GM19455 (cell line): ENCODE data around the gene PACSIN1.

Experiments
- ATAC-seq: cut with Tn5 transposase; IDR thresholded peaks from one replicate; pipeline ENCODE4 v1.9.1; 2021; ENCODE audit not compliant: unreplicated experiment

The PACSIN1 gene

DNA sequence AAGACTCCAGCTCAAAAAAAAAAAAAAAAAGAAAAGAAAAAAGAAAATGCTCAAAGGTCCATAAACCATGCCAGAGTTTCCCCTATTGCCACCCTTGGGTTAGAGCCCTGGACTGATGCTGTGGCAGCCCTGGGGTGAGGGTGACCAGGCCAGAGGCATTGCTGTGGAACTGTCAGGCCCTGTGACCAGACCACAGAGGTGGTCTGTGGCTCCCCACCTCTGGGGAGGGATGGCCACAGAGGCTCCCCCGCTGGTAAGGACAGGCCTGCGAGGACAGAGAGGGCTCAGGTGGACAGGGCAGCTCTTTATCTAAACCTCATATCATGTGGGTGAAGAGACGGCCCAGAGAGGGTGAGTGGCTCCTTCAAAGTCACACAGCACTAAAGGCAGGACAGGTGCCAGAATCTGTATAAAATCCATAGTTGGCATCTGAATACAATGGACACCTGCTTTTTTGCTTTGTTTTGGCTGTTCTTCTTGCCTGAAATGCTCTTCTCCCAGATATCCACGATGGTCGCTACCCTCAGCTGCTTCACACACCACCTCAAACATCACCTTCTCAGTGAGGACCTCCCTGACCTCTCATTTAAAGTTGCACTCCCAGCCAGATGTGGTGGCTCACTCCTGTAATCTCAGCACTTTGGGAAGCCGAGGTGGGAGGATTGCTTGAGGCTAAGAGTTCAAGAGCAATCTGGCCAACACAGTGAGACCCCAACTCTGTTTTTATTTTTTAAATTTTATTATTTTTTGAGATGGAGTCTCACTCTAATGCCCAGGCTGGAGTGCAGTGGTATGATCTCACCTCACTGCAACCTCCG is 112.8 kb downstream of the PACSIN1 start:
- no peak for ATAC-seq

DNA sequence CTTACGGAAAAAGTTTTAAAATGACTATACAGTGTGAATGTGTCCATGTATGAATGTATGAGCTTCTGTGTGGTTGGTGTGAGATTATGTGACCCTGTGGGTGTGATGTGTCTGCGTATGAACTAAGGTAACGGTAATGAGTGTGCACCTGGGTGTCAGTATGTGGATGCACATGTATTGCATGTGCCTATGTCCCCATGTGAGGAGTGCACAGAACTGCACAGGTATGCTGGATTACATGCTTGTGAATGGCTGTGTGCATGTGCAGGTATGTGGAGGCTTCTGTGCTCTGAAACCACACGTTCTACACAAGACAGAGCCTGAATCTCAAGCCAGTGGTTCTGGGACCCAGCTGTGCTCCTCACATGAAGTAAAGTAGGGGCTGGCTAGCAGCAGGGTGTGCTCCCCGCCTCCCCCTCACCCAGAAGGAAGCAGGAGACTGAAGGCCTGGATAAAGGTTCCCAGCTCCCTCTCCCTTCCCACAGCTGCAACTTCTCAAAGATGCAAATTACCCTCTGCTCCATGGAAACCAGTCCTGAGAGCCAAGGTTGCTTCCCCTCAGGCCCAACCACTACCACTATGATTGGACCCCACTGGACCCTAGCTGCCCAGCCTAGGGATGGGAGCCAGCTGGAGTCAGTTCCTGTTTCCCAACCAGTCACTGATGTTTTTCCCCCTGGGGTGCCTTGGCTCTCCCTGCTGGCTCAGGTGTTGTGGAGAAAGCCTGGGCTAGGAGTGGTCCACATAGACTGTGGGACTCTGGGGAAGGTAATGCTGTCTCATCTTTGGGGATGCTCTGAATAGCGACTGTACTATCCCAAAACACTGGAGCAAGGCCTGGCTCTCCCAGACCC is 115.1 kb downstream of the PACSIN1 start:
- ATAC-seq: no peak

DNA sequence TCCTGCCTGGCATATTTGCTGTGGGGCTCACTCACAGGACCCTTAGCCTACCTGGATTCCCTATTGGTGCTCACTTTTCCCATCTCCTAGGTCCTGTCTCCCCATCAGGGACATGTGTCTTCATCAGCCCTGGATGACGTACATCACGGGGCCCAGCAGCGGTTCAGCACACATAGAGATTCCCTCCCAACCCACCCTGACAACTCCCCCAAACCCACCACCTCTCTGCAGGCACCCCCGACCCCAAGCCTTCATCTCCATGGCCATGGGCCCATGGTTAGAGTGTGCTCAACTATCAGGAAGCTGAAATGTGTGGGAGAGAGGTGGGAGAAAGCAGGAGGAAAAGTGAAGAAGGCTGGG is 115.7 kb downstream of the PACSIN1 start:
- ATAC-seq: no peak

DNA sequence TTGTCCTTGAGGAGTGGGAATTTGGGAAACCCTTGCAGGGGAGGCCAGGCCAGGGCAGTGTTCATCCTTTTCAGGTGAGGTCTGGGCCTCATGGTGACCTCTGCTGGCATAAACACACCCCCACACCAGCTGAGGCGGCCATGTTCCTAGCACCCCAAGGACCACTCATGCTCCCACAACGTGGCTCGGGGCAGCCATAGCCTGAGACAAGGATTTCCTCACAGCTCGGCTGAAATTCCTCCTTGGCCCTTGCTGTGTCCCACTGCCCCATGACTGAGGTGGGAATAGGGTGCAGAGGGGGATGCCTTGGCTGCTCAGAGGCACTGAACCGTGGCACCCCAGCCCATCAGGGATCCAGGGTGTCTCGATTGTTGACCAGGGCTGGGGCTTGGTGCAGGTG is 117.6 kb downstream of the PACSIN1 start:
- ATAC-seq: no peak

DNA sequence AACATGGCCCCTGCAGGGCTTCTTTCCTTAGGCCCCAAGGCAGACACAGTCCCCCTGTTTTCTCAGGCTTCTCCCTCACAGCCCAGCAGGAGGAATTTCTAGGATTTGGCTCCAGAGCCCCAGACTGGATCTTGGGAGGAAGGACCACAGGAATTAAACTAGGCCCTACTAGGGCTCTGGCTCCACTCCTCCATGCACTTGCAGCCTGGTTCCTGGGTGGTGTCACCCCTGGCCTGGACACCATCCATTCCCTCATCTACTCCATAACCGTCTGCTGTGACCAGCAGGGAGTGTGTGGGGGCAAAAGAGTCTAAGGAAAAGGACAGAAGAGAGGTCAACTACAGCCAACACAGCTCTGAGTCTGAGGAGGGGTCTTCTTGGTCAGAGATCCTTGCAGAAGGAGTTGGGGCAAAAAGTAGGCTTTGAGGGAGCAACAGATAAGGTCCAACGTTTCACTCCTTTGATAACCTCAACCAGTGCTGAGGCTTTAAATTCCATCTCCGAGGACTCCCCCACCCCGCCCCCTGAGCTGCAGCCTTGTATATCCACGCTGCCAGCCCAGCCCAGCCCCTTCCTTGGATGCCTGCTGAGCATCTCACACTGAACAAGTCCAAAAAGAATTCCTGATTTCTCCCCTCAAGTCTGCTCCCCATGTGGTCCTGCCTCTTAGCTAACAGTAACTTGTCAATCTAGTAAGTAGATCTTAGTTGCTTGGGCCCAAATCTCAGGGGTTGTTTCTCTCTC is 118.2 kb downstream of the PACSIN1 start:
- ATAC-seq: no peak

DNA sequence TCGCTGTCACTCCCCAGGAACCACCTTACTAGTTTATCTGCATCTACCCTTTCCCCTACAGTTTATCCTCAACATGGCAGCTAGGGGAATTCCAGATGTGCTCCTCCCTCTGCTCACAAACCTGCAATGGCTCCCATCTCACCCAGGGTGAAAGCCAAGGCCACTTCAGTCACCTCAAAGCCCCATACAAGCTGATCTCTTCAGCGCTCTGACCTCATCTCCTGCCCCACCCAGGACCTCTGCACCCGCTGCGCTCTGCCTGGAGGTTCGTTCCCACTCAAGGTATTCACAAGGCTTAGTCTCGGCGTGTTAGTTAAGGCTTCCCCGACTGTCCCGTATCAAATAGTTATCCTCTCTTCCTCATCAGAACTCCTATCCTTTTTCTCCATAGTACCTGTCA is 118.8 kb downstream of the PACSIN1 start:
- ATAC-seq: no peak
